Effector memory CD8-positive, alpha-beta T cell (primary cell): ENCODE results near the gene BACH2.
"Not testable (repeated sequence)": the region's sequence is repeated elsewhere in the genome, so short reads cannot be mapped to it uniquely, and the experiment has no call there.

Experiments
- ATAC-seq: fragments of 150-1000 bp; cut with Tn5 transposase; replicated peaks from 2 replicates; pipeline ENCODE4 v1.10.0; 2021; ENCODE audit warnings: mild to moderate bottlenecking, moderate library complexity
- DNase-seq, 3 experiments: peaks; one replicate each; pipeline ENCODE4 v3.0.0; 2021
- H3K27ac Mint-ChIP-seq, 2 donors: one replicate each; pipeline ENCODE4 v1.8.0; 2022; ENCODE audit warnings: mild to moderate bottlenecking in 2 of 2, mixed read lengths in 2 of 2, moderate library complexity in 2 of 2
- H3K27me3 Mint-ChIP-seq, 2 donors: one replicate each; pipeline ENCODE4 v1.8.0; 2022; ENCODE audit warnings: mixed read lengths in 2 of 2
- H3K36me3 Mint-ChIP-seq: one replicate; pipeline ENCODE4 v1.8.0; 2022; ENCODE audit warnings: mild to moderate bottlenecking, moderate library complexity, mixed read lengths; ENCODE audit not compliant: insufficient read depth
- H3K4me1 Mint-ChIP-seq, 2 donors: one replicate each; pipeline ENCODE4 v1.8.0; 2022; ENCODE audit warnings: low read depth in 2 of 2, mixed read lengths in 2 of 2
- H3K4me3 Mint-ChIP-seq, 2 donors: one replicate each; pipeline ENCODE4 v1.8.0; 2022; ENCODE audit warnings: mild to moderate bottlenecking in 2 of 2, mixed read lengths in 2 of 2, moderate library complexity in 2 of 2
- H3K9me3 Mint-ChIP-seq, 2 donors: one replicate each; pipeline ENCODE4 v1.8.0; 2022; ENCODE audit warnings: mixed read lengths in 2 of 2

BACH2 gene

DNA sequence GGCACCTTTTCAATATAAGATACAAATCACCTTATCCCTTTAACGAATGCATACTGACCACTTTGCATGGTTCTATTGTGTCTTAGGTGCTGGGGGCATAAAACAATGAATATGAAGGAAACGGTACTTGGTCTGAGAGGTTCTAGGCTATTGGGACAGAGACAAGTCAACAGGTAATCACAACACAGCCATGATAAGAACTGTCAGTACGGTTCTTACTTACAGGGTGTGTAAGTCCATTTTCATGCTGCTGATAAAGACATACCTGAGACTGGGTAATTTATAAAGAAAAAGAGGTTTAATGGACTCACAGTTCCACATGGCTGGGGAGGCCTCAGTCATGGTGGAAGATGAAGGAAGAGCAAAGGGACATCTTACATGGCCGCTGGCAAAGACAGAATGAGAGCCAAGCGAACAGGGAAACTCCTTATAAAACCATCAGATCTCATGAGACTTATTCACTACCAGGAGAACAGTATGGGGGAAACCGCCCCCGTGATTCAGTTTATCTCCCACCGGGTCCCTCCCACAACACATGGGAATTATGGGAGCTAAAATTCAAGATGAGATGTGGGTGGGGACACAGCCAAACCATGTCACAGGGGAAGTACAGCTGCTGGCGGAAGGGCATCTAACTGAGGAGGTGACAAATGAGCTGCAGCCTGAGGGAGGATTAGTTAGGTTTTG is 325.2 kb downstream of the BACH2 start:
- peak overlapping the region in 1 of 2 donors; percentile 14 for H3K27ac Mint-ChIP-seq
- not testable (repeated sequence) for H3K36me3 Mint-ChIP-seq, H3K9me3 Mint-ChIP-seq, H3K4me3 Mint-ChIP-seq, ATAC-seq, DNase-seq, H3K27me3 Mint-ChIP-seq
- H3K4me1 Mint-ChIP-seq: peaks cover 0 to 11% of the 10 kb centered on the region in 2 donors

DNA sequence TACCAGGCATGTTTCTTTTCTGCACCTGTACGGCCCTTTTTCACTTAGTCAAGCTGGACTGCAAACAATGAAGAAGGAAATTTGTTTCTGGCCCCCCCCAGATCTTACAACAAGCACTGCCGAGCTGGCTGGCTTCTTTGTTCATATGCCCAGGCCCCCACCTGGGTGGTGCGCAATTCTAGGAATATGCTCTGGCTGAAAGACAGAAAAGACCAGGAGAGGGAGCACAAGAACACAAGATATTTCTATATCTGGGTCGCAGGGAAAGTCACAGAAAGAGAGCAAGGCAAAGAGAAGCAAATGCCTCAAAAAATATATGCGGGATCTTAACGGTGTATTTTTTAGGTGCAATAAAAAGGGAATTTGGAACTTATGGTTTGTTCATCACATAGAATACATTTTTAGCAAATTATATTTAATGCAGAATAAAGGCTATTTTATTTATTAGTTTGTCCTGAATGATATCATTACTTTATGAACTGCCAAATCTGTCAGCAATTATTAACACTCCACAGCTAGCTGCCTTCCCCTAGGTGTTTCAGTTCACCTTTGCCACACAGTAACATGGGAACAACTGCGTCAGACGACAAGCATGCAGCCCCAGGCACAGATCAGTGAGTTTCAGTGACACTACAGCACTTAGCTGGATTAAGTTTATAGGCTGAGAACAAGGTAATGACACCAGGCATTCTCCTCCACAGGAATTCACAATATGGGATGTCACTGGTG is 325.9 kb downstream of the BACH2 start:
- Mint-ChIP-seq H3K4me3 (no peak overlapping the region), H3K9me3 (no peaks in the 10 kb centered on the region), H3K36me3 (peaks cover 3% of the 10 kb centered on the region), H3K27me3 (no peaks in the 10 kb centered on the region), H3K4me1 (peaks cover 0 to 11% of the 10 kb centered on the region in 2 donors), H3K27ac (peak overlapping the region in 1 of 2 donors; percentile 14)
- peak; percentile 49 for ATAC-seq
- no peak for DNase-seq

DNA sequence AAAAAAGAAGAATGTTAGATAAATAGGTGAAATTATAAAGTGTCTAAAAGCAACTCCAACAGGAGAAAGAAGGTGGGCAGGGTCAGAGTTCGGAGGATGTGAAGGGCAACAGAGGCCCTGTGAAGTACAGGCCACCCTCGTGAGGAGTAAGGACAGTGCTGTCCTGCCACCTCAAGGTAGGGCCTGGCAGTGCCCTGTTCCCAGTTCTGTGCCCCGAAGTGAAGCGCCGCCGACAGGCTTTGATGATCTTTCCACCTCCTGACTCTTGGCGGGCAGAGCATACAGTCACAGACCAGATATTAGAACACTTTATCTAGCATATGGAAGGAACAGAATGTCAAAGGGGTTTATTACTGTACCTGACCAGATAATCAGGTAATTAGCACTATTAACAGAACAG is 326.6 kb downstream of the BACH2 start:
- Mint-ChIP-seq H3K27ac (no peak overlapping the region), H3K36me3 (peaks cover 3% of the 10 kb centered on the region), H3K4me1 (peaks cover 0 to 11% of the 10 kb centered on the region in 2 donors), H3K27me3 (no peaks in the 10 kb centered on the region), H3K4me3 (no peak overlapping the region), H3K9me3 (no peaks in the 10 kb centered on the region)
- DNase-seq (no peak), ATAC-seq (no peak)

DNA sequence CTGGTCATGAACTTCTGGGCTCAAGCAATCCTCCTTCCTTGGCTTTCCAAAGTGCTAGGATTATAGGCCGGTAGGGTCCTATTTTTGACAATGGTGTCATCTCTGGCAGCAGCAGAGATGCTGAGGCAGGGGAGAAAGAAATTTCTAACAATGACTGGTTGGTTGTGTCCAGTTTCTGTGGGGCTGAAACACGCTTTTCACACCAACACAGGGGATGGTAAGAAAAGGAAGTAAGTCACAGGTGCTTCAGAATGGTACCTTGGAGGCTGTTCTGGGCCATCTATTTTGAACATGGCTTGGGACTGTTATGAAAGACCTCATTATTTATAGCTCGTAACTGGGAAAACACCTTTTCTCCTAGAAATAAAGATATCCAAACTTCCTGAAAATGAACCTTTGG is 329.7 kb downstream of the BACH2 start:
- H3K27me3 Mint-ChIP-seq: no peaks in the 10 kb centered on the region
- H3K4me3 Mint-ChIP-seq: no peak overlapping the region
- peaks cover 0 to 9% of the 10 kb centered on the region in 2 donors for H3K4me1 Mint-ChIP-seq
- peaks cover 2% of the 10 kb centered on the region for H3K36me3 Mint-ChIP-seq
- no peaks in the 10 kb centered on the region for H3K9me3 Mint-ChIP-seq
- H3K27ac Mint-ChIP-seq: peak overlapping the region in 1 of 2 donors; percentile 32
- no peak for DNase-seq
- no peak for ATAC-seq

DNA sequence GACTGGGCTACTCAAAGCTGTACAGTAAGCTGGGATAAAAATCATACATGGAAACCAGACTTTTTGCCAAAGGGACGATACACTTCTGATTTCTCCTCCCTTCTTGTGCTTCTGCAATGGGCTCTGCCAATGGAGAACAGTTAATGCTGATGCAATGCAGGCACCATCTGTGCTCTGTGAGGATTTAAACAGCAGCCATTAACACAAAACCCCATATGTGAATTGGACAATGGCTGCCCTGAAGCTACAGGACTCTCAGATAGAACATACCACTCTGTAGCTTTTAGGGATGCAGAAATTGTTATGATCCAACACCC is 330.5 kb downstream of the BACH2 start:
- DNase-seq (no peak), ATAC-seq (no peak)
- Mint-ChIP-seq H3K36me3 (peaks cover 3% of the 10 kb centered on the region), H3K4me1 (peaks cover 0 to 1% of the 10 kb centered on the region in 2 donors), H3K27me3 (no peaks in the 10 kb centered on the region), H3K27ac (no peak overlapping the region), H3K9me3 (no peaks in the 10 kb centered on the region), H3K4me3 (no peak overlapping the region)

DNA sequence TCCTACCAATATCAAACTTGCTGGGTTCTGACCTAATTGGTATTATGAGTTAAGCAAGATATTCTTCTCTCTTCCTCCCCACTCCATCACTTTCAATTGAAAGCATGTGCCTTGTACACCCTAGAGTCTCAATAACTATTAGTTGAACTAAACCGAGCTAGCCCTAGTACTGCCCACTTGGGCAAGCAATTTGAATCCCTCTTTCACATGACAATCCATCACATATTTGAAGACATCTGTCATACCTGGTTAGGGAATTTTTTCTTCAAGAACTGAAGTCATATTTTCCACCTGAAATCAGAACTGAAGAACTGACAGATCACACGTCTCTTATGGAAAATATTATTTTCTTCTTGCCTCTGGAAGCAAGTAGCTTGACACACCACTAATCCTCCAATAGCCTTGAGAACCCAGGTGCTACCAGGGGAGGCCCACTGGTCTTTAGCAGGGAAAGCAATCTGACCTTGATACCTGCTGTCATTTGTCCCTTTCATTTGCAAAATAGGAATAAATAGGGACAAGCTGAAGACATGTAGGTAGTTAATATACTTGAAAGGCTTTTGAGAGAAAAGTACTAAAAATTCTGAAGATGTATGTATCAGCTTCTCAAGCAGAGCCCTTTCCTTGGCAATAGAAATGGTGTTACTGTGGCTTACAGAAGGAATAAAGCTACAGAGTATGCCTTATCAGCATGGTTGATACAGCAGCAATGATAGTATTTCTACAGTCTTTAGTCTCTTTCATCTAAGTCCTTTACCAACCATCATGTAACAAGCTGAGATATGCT is 331.0 kb downstream of the BACH2 start:
- peaks cover 7% of the 10 kb centered on the region for H3K36me3 Mint-ChIP-seq
- DNase-seq: no peak
- no peak overlapping the region for H3K27ac Mint-ChIP-seq
- H3K4me3 Mint-ChIP-seq: no peak overlapping the region
- no peak for ATAC-seq
- H3K4me1 Mint-ChIP-seq: no peaks in the 10 kb centered on the region
- H3K9me3 Mint-ChIP-seq: no peaks in the 10 kb centered on the region
- H3K27me3 Mint-ChIP-seq: no peaks in the 10 kb centered on the region

DNA sequence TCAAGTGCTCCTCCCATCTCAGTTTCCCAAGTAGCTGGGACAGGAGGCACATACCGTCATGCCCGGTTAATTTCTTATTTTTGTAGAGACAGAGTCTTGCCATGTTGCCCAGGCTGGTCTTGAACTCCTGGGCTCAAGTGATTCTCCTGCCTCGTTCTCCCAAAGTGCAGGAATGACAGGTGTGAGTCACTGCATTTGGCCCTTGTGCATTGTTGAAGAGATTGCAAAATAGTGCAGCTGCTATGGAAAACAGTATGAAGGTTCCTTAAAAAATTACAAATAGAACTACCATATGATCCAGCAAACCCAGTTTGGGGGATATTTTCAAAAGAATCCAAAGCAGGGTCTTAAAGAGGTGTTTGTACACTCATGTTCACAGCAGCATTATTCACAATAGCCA is 333.3 kb downstream of the BACH2 start:
- ATAC-seq (no peak), DNase-seq (no peak)
- peaks cover 15% of the 10 kb centered on the region for H3K36me3 Mint-ChIP-seq
- no peaks in the 10 kb centered on the region for H3K9me3 Mint-ChIP-seq
- no peaks in the 10 kb centered on the region for H3K27me3 Mint-ChIP-seq
- no peak overlapping the region for H3K4me3 Mint-ChIP-seq
- H3K4me1 Mint-ChIP-seq: peaks cover 1 to 3% of the 10 kb centered on the region in 2 donors
- no peak overlapping the region for H3K27ac Mint-ChIP-seq

DNA sequence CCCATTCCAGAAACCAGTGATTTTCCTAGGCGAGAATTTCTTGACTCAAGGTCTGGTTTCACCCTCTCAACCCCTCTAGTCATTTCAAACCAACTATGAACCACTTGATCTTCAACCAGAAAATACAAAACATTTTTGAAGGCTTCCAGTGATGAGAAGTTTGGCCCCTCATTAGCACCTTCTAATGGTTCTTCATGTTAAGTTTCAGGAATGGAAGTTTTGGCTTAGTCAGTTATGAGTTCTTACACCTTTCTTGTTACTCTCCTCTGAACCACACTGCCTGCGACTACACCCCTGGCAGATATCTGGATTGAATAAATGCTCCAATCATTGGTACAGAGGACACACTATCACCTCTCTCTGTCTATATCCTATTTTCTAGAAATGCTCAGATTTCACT is 335.2 kb downstream of the BACH2 start:
- peaks cover 1 to 8% of the 10 kb centered on the region in 2 donors for H3K4me1 Mint-ChIP-seq
- H3K27me3 Mint-ChIP-seq: no peaks in the 10 kb centered on the region
- H3K9me3 Mint-ChIP-seq: no peaks in the 10 kb centered on the region
- DNase-seq: no peak
- H3K27ac Mint-ChIP-seq: no peak overlapping the region
- peaks cover 15% of the 10 kb centered on the region for H3K36me3 Mint-ChIP-seq
- ATAC-seq: no peak
- H3K4me3 Mint-ChIP-seq: no peak overlapping the region

DNA sequence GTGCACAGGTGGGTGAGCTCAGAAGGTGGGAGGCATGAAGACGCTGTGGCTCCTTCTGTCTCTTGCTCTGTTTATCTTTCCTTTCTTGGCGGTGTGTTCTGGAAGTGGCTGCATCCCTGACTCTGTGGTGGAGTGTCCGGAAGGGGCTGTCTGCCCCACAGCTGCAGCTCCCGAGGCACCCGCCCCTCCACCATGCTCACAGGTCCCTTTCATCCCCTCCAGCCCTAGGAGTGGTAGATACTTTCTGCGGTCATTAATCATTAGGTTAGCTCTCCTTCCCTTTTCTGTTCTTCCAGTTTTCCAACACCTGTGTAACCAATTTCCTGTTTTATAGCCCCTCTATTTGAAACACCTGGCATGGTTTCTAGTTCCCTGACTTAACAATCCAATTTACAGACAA is 336.8 kb downstream of the BACH2 start:
- H3K4me3 Mint-ChIP-seq: no peak overlapping the region
- ATAC-seq (no peak), DNase-seq (no peak)
- peak overlapping the region; percentile 3 to 81 for H3K27ac Mint-ChIP-seq
- H3K36me3 Mint-ChIP-seq: peaks cover 15% of the 10 kb centered on the region
- no peaks in the 10 kb centered on the region for H3K27me3 Mint-ChIP-seq
- no peaks in the 10 kb centered on the region for H3K9me3 Mint-ChIP-seq
- H3K4me1 Mint-ChIP-seq: peaks cover 9 to 16% of the 10 kb centered on the region in 2 donors

DNA sequence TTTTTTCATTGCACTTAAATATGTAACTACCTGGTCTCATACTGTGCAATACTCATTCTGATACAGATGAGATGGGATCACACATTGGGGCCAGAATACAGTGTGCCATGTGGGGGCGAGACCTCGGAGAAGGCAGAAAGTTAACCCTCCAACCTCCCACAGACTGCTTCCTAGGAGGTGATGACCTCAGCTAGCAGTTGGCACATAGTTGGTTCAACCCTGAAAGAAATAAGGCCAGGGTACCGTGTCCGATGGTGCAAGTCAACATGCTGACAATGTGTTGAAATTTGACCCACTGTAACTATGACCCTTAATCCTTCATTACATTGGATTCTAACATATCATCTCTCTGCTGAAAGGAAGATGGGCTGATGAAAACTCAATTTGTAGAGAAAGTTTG is 340.5 kb downstream of the BACH2 start:
- DNase-seq (no peak), ATAC-seq (no peak)
- Mint-ChIP-seq H3K4me3 (no peak overlapping the region), H3K27ac (peak overlapping the region; percentile 64 to 67), H3K36me3 (peaks cover 13% of the 10 kb centered on the region), H3K27me3 (no peaks in the 10 kb centered on the region), H3K9me3 (no peaks in the 10 kb centered on the region), H3K4me1 (peaks cover 41 to 53% of the 10 kb centered on the region in 2 donors)

DNA sequence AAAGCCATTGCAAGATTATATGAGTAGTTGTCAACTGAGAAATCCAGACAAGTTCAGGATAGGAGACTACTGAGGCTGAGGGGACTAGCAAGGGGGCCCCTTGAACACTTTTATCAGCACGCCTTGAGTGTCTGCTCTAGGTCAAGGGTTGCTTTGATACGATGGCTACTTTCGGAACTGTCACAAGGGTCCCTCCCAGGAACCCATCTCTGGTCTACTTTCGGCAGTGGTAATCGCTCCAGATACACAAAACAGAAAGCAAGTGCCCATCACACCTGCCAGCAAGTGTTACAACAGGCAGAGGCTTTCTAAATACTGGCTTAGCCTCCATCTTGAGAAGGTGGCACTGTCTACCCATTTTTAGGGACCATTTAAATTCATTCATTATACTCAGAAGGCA is 341.3 kb downstream of the BACH2 start:
- H3K27ac Mint-ChIP-seq: peak overlapping the region; percentile 67 to 87
- H3K4me1 Mint-ChIP-seq: peaks cover 42 to 55% of the 10 kb centered on the region in 2 donors
- H3K27me3 Mint-ChIP-seq: no peaks in the 10 kb centered on the region
- DNase-seq (no peak), ATAC-seq (no peak)
- peaks cover 11% of the 10 kb centered on the region for H3K36me3 Mint-ChIP-seq
- H3K4me3 Mint-ChIP-seq: peak overlapping the region in 1 of 2 donors; percentile 3
- no peaks in the 10 kb centered on the region for H3K9me3 Mint-ChIP-seq

DNA sequence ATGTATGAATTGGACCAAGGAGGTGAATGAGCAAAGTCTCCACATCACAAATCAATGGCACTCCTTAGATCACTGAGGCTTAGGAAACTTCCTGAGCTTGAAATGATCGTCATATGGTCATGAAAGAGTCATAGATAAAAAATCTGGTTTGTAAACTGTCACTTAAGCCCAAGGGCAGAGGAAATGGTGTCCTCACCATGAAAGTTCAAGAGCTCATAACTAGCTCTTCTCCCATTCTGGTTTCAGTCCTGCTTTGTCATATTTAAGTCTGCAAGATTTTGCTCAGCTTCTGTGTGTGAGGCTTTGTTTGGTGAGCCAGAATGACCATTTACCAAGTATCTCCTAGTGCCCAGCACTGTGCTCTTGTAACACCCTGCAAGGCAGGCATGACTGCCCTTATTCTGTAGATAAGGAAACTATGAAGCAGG is 341.9 kb downstream of the BACH2 start:
- peaks cover 42 to 54% of the 10 kb centered on the region in 2 donors for H3K4me1 Mint-ChIP-seq
- ATAC-seq (no peak), DNase-seq (no peak)
- no peaks in the 10 kb centered on the region for H3K27me3 Mint-ChIP-seq
- H3K36me3 Mint-ChIP-seq: peaks cover 6% of the 10 kb centered on the region
- peak overlapping the region; percentile 3 to 25 for H3K4me3 Mint-ChIP-seq
- no peaks in the 10 kb centered on the region for H3K9me3 Mint-ChIP-seq
- H3K27ac Mint-ChIP-seq: peak overlapping the region; percentile 67 to 87

DNA sequence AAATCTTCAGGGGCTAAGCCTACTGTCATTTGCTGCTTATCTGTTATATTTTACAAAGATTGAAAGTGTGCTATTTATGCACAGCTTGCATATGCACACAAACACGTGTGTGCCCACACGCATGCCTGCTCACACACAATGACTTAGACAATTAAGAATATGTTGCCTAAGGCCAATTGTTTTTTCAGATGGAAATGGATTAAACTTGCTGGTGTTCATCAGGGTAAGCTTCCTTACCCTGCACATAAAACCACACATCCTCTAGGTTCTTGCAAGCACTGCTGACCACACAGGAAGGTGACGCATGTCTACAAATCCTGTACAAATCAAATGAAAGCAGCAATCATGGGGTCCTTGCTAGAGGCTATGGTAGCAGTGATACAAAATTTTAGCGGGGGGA is 344.0 kb downstream of the BACH2 start:
- Mint-ChIP-seq H3K36me3 (peaks cover 5% of the 10 kb centered on the region), H3K4me3 (peak overlapping the region; percentile 55 to 72), H3K27me3 (no peaks in the 10 kb centered on the region), H3K27ac (peak overlapping the region; percentile 67 to 87), H3K4me1 (peaks cover 41 to 52% of the 10 kb centered on the region in 2 donors), H3K9me3 (no peaks in the 10 kb centered on the region)
- ATAC-seq: peak; percentile 97
- DNase-seq: peak; percentile 56 to 61 (median 59)
